NCI-H2081 (cell line): ENCODE measurements around the gene LMO7.
A peak's percentile ranks its signal among the peaks of the same experiment; 100 is the strongest.
"Not testable (repeated sequence)": the region's sequence is repeated elsewhere in the genome, so short reads cannot be mapped to it uniquely, and the experiment has no call there.

Experiments used
- DNase-seq, 2 experiments: peaks; one replicate each; lab custom pipeline; 2025; lab: John Stamatoyannopoulos, UW

Gene LMO7

DNA sequence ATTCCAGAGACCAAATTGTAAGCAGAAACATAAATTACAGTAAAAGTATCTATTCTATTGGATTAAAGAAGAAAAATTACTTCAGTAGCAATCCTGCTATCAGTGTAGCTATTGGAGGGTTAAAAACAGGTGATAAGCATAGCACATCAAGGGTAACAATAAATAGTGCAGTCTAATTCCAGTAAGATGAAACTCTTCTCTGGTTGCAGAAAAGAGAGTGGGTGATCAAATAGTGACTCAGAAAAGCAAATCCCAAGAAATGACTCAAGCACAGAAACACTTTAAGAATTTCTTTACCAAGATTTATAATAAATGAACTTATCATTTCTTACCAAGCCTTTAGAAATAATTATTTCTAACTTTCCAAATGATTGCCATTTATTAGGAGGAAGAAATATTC, 135.7 kb downstream of the LMO7 start:
- no peak for DNase-seq

DNA sequence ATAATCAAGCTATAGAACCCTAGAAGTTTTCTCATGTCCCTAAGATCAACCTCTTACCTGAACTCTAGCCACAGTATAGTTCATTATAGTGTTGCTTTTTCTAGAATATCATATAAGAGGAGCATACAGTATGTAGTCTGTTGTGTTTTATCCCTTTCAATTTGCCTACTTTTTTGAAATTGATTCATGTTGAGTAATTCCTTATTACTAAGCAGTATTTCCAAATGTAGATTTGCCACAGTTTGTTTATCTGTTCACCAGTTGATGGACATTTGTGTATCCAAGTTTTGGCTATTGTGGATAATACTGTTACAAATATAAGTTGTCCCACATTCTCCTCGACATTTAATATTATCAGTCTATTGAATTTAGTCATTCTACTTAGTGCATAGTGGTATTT, 138.0 kb downstream of the LMO7 start:
- DNase-seq: no peak

DNA sequence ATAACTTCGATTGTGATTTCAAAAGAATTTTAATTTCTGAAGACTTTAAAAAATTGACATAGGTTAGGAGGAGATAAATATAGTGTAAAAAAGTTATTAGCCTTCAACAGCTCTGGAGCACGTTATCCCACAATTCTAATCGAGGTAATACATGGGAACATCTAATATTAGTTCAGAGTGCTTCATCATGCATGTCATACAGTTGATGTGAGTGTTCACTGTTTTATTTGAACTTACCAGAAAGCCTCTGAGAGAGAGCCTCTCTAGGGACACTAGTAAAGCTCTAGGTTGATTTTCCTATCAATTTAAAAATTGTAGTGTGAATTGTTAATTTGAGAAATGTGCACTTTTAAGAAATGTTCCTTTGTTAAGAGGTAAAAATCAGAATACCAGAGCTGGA, 140.4 kb downstream of the LMO7 start:
- no peak for DNase-seq

DNA sequence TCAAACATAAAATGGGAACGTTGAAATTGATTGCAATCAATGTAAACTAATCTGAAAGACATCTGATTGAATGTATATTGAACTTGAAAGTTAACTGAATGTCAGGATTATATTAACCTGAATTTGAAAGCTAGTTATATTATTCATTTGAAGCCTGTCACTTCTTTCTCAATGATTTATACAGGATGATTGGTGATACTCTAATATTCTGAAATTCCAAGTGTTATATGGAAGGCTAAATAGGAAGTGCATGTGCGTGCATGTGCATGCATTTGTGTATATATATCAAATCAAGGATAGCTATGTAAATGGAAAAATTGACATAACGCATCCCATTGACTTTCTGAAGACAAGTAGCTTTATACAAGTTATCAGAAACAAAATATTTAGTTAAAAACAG, 143.3 kb downstream of the LMO7 start:
- DNase-seq: no peak

DNA sequence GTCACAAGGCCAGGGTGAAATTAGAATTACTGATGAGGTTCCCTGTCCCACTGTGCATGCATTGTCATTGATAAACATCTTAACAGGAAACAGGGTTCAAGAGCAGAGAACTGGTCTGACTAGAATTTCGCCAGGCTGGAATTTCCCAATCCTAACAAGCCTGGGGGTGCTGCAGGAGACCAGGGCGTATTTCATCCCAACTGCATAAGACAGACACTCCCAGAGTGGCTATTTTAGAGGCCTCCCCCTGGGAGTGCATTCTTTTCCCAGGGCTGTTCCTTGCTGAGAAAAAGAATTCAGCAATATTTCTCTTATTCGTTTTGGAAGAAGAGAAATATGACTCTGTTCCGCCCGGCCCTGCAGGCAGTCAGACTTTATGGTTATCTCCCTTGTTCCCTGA, 144.0 kb downstream of the LMO7 start:
- not testable (repeated sequence) for DNase-seq

DNA sequence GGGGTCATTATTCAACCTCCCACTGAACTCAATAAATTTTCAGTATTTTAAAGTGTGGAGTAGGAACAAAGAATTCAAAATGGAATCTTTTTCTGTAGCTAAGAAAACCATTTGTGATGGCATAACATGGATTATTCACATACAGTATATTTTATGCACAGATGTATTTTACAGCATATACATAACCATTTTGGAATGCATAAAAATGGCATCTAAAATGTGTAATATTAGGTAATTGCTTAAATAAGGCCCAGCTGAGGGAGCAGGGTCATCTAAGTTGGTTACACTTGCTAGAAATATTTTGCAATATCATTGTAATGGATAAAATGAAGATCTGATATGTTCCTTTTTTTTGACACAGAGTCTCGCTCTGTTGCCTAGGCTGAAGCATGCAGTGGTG, 146.9 kb downstream of the LMO7 start:
- no peak for DNase-seq

DNA sequence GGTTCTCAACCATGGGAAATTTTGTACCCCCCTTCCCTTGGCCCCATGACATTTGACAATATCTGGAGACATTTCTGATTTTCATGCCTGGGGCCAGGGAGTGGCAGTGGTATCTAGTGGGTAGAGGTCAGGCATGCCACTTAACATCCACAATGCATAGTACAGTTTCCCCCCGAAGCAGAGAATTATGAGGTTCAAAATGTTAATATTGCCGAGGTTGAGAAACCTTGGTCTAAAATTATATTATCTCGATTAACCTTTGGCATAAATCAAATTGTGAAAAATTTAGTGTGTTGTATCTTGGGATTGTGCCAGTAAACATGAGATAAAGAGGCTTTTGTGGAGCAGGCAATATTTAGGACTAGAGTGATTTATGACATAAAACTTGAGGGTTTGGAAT, 147.9 kb downstream of the LMO7 start:
- DNase-seq: no peak

DNA sequence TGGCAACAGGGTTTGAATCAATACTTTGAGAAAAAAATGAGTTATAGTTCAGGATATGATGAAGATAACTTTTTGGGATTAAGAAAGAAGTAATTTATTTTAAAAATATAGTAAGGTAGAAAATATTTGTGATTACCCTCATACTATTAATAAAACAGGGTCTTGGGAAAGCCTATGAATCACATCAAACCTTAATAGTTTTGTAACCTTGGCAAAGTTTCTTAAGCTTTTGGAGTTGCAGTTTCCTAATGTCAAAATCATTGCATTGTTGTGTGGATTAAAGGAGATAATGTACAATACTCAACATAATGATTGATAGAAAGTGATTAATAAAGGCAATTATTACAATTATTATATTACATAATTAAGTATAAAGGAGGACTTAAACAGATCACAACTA, 149.0 kb downstream of the LMO7 start:
- DNase-seq: no peak

DNA sequence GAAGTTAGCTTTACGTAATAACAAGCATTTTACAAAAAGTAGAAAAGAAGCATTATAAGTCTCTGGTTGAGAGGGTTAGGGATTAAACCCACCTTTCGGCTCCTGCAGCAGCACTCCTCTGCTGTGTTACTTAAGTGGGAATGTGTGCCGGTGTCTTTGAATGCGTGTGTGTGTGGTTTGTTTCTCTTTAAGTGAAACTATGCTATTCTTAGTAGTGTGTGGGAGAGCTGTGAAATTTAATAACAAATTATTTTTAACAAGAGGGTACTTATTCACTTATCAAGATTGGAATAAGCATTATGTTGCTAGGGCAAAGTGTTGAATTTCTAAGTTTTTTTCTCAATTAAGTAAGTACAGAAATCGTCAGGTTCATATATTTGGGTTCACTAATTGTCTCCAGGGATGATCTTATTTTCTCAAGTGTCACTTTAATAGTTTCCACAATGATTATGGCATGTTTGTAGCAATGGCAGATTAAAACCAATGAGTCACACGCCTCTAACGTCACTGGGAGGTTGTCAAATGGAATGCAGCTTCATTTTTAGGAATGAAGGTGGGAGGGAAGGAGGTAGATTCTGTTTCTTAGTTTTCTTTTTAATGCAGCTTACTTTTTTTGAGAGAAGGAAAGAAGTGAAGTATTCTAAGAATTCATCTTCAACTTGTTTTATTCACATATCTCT, 151.3 kb downstream of the LMO7 start:
- no peak for DNase-seq

DNA sequence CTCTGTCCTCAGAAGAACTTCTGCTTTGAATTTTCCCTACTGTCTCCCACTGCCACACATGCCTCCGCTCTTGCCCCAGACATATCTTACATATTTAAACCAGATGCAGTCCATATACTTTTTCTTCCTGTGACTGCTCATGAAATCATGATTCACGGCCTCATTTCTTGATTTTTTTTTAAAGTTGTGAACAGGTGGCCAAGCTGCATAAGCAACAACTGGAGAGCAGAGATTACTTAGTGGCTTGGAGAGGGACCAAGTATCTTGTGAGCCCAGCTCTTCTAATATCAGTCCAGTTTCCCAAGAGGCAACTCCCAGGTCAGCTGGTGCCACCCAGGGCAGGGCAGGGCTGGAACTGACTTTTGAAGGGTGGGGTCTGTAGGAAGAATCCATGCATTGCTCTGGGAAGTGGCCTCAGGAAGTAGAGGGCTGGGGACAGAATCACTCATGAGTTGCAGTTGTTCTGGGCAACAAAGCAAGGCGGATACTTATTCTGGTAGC, 152.4 kb downstream of the LMO7 start:
- DNase-seq: no peak

DNA sequence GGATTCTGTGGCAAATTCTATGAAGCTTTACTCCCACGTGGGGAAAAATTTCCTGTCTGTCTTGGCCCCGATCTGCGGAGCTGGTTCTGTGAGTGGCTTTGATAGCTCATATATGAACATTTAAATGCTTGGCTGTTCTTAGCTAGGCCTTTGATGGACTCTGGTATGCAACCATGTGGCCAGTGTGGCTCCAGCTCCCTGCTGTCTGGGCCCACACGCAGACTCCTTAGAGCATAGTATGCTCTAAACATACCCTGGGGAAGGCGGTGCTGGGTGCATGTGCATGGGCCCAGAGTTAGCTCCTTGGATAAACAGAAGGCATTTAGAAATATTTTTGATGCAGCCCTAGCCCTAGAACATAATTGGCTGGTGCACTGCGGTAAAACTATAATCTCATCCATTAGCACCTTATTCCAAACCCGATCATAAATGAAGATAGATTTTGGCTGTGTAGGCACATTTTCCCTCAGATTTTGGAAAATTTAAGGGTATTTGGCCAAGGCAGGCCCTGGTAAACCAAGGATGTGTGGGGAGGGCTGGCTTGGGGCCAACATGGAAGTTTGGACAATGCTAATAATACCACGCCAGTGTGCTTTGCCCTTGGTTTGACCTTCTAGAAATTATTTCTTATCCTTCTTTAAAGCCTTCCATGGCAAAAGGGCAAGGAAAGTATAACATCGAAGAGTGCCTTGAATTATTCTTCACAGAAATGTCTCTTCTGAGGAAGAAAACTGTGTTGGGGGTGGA, 153.5 kb downstream of the LMO7 start:
- DNase-seq: no peak

DNA sequence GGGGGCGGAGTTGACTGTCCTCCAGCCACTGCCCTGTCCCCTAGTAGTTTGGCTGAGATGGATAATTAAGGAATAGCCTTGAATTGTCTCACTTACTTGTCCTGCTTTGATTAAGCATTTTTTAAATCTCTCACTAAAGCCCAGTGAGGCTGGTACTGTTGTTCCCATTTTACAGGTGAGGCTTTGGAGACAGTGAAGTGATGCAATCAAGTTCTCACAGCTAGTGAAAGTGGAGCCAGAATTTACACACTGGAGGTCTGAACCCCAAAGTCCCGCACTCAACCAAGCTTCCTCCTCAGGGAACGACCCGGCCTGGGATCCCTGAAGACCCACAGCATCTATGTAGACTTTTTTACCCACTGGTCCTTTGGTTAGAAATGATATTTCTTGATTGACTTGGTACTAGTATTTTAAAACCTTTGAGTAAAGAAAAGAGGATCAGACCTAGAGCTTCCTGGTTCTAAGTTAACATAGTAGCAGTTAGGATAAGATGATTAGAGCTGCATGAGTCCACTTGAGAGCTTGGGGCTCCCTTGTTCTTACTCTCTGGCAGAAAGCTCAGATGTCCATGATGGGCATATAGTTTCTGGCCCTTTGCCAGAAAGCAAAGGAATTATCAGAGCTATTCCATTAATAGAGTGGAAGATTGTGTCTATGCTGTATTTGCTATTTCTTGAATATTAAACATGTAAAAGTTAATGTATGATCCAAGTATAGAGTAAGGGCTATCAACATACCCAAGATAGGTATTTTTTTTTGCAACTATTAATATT, 154.3 kb downstream of the LMO7 start:
- no peak for DNase-seq

DNA sequence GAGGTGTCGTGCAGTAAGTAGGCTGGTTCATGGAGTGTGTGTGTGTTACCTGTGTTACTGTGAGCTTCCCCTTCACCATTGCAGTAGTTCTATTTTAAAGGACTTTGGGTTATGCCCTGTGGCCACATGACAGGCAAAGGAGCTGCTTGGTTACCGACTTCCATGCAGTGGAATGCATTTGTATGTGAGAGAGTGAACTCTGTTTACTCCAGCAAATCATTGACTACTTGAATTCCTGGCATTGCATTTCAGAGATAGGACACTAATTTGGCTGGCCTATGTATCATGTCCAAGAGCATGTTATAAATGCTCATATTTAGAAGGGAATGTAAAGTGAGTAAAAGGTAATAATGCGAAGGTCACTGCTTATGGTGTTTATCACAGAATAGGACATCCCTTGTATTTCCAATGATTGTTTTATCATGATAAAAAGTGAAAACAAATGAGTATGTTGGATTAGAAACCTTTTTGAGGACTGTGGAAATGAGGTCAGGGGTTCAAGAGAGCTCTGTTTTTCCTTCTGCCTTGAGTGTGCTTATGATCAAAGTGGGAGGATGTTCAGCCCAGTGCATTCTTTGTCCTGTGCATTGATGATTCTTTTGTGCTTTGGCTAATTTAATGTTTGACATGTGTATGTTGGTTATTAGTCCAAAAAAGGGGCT, 156.5 kb downstream of the LMO7 start:
- DNase-seq: no peak

DNA sequence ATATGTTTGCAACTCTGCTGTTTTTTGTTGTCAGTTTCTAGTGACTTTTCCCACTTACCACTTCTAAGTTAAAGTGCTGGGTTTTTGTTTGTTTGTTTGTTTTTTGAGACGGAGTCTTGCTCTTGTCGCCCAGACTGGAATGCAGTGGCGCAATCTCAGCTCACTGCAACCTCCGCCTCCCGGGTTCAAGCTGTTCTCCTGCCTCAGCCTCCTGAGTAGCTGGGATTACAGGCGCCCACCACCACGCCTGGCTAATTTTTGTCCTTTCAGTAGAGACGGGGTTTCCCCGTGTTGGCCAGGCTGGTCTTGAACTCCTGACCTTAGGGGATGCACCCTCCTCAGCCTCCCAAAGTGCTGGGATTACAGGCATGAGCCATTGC, 157.0 kb downstream of the LMO7 start:
- not testable (repeated sequence) for DNase-seq

DNA sequence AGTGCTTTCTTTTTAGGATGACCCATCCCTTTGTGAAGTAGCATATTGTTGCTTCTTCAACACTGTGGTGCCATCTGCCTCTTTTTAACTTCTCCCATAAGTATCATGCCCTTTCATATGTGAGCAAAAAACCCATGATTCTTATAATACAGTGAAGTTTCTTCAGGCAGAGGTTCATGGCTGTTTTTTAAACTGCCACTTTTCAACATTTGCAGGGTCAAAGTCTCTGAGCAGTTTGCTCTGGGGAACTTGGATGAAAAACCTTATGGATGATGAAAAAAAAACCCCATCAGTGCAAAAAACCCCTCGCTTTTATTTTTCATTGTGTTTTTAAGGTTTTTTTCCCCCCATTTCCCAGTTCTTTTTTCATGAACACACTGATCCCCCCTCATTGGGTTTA, 158.5 kb downstream of the LMO7 start:
- no peak for DNase-seq

DNA sequence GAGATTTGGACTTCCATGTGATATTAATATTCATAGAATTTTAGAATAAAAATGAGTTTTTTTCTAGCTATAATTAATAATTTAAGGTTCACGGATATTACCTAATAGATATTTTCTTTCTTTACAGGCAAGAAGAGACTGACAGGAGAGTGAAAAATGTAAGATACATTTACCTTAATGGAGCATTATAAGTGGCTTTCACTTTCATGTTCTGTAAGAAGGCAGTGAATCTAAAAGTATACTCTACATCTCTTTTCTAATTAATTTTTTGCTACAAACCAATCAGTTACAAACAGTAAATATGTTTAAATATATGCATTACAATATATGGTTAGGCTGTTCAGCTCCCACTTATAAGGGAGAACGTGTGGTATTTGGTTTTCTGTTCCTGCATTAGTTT, 159.1 kb downstream of the LMO7 start:
- DNase-seq: no peak

DNA sequence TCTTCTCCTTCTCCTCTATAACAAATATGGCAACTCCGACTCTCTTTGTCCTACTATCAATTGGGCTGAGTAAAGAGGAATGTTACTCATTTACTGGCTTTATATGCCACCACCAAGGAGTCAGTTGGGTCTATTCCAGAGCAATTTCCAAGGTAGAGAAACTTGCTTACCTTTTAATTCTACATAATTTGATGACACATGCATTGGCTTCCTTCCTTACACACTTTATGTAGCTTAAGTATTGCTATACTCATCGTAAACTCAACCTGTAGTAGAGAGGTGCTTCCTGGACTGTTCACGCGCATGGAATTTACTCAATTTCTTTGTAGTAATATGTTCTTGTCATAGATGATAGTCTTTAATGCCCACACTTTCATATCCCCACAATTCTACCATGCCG, 160.7 kb downstream of the LMO7 start:
- no peak for DNase-seq

DNA sequence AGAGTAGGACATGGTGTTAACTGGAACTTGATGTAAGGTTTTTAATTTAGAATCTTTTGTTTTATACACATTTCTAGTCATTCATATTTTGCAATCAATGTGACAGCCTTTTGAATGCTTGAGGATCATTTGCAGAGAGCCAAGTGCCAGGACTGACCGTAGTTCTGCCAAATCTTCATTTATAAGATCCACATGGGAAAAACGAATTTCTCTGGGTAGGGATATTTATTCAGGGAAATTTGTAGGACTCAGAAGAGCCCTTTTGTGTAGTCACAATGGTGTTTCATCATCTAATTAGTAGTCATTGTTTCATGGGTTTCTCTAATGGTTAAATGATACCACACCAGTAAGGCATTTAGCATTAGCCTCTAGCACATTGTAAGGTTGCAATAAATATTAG, 161.1 kb downstream of the LMO7 start:
- no peak for DNase-seq

DNA sequence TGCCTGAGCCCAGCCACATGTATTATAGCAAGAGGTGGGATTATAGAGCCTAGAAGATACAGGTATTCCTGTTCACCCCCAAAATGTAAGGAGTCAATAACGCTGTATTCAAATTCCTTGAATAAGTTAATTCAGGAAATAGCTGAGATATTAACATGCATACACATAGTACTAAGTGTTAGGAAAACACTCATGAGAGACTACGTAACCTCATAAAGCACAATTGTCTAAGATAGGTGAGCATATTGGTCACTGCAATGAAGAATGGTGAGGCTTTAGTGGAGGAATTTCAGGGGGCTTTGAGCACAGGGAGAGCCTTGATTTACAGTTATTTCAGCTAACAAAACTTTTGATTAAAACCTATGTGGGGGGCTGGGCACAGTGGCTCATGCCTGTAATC, 161.6 kb downstream of the LMO7 start:
- no peak for DNase-seq

DNA sequence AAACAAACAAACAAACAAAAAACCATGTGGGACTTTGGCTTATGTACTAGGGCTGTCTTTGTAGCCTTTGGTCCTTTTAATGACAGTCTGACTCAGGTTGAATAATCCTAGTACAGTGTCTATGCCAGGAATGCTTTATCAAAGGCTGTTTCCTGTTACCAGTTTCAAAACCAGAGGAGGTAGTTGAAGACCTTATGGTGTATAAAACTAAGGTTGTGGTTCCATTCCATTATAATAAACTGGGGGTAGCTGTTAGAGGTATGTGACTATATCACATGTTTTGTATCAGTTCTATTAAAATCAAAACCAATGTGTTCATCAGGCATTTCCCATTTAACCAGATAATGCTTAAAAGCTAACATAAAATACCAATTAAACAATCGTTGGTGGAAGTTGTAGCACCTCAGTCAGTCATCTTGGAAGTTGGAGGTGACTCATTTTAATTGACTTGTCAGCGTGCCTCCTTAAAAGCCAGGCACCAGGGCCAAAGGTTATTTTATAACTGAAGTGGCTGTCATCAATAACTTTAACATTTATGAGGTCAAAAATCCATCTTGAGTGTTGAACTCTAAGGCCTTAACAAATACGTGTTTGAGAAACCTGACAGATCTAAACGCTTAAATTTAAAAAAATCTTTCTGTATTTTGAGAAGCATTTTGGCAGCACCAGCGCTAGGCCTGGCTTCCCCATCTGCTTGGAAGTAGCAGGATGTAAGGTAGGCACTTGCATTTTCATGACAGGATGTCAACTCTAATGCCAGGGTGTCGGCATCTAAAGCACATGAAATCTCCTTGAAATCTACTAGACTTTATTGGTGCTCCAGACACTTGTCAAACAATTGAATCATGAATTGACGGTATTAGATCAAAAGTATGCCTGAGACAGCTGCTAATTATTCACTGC, 162.5 kb downstream of the LMO7 start:
- DNase-seq: no peak

DNA sequence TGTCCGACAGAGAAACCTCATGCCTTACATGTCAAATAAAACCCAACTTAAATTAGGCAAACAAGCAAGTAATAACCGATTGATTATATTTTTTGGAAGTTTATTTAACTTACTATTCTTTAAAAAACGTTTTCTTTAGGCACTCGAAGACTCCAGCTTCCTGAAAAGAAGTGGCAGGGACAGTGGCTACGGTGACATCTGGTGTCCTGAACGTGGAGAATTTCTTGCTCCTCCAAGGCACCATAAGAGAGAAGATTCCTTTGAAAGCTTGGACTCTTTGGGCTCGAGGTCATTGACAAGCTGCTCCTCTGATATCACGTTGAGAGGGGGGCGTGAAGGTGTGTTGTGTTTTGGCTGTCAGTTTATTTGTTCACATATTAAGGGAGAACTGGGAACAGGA, 164.4 kb downstream of the LMO7 start:
- peak in 1 of 2 experiments; percentile 0 for DNase-seq
